ENCODE measurements around the gene GAS2L2.
A peak's percentile ranks its signal among the peaks of the same experiment; 100 is the strongest.

The GAS2L2 gene

GRCh38 chr17:35723735-35724134 lies 29.3 kb downstream of the GAS2L2 start:
- H3K9me3 ChIP-seq (ENCODE audit: control insufficient read depth in 5 of 5, low read length in 5 of 5) = no peaks in the 10 kb centered on the region
- H3K4me3 ChIP-seq (ENCODE audit: low read depth in 1 of 5, low read length in 5 of 5) = no peak overlapping the region
- no peak overlapping the region for H3K9ac ChIP-seq (ENCODE audit: low read length in 5 of 5)
- H3K4me1 ChIP-seq (ENCODE audit: control insufficient read depth in 5 of 5, insufficient read depth in 5 of 5, low read length in 5 of 5) = peaks cover 4 to 26% (median 22%) of the 10 kb centered on the region in 5 donors
- H3K36me3 ChIP-seq (ENCODE audit: control insufficient read depth in 5 of 5, insufficient read depth in 5 of 5, low read length in 5 of 5) = peaks cover 17 to 51% (median 28%) of the 10 kb centered on the region in 5 donors
- H3K27me3 ChIP-seq (ENCODE audit: control insufficient read depth in 5 of 5, insufficient read depth in 4 of 5, low read length in 5 of 5) = no peaks in the 10 kb centered on the region
- H3K27ac ChIP-seq (ENCODE audit: low read depth, low read length) = no peak overlapping the region

GRCh38 chr17:35717475-35717874 lies 35.6 kb downstream of the GAS2L2 start:
- H3K9ac ChIP-seq (ENCODE audit: low read length in 5 of 5) = peak overlapping the region in 3 of 5 donors; percentile 5 to 81 (median 31)
- no peaks in the 10 kb centered on the region for H3K9me3 ChIP-seq (ENCODE audit: control insufficient read depth in 5 of 5, low read length in 5 of 5)
- peaks cover 13 to 55% (median 39%) of the 10 kb centered on the region in 5 donors for H3K4me1 ChIP-seq (ENCODE audit: control insufficient read depth in 5 of 5, insufficient read depth in 5 of 5, low read length in 5 of 5)
- H3K27ac ChIP-seq (ENCODE audit: low read depth, low read length) = peak overlapping the region; percentile 83
- no peak overlapping the region for H3K4me3 ChIP-seq (ENCODE audit: low read depth in 1 of 5, low read length in 5 of 5)
- peaks cover 8 to 49% (median 21%) of the 10 kb centered on the region in 5 donors for H3K36me3 ChIP-seq (ENCODE audit: control insufficient read depth in 5 of 5, insufficient read depth in 5 of 5, low read length in 5 of 5)
- H3K27me3 ChIP-seq (ENCODE audit: control insufficient read depth in 5 of 5, insufficient read depth in 4 of 5, low read length in 5 of 5) = no peaks in the 10 kb centered on the region

GRCh38 chr17:35716897-35717465 lies 36.1 kb downstream of the GAS2L2 start:
- peak overlapping the region; percentile 83 for H3K27ac ChIP-seq (ENCODE audit: low read depth, low read length)
- no peak overlapping the region for H3K4me3 ChIP-seq (ENCODE audit: low read depth in 1 of 5, low read length in 5 of 5)
- peaks cover 10 to 47% (median 21%) of the 10 kb centered on the region in 5 donors for H3K36me3 ChIP-seq (ENCODE audit: control insufficient read depth in 5 of 5, insufficient read depth in 5 of 5, low read length in 5 of 5)
- peaks cover 13 to 55% (median 39%) of the 10 kb centered on the region in 5 donors for H3K4me1 ChIP-seq (ENCODE audit: control insufficient read depth in 5 of 5, insufficient read depth in 5 of 5, low read length in 5 of 5)
- H3K9me3 ChIP-seq (ENCODE audit: control insufficient read depth in 5 of 5, low read length in 5 of 5) = no peaks in the 10 kb centered on the region
- no peaks in the 10 kb centered on the region for H3K27me3 ChIP-seq (ENCODE audit: control insufficient read depth in 5 of 5, insufficient read depth in 4 of 5, low read length in 5 of 5)
- peak overlapping the region in 2 of 5 donors; percentile 16 to 81 for H3K9ac ChIP-seq (ENCODE audit: low read length in 5 of 5)

GRCh38 chr17:35716173-35716572 lies 36.9 kb downstream of the GAS2L2 start:
- no peak overlapping the region for H3K4me3 ChIP-seq (ENCODE audit: low read depth in 1 of 5, low read length in 5 of 5)
- H3K36me3 ChIP-seq (ENCODE audit: control insufficient read depth in 5 of 5, insufficient read depth in 5 of 5, low read length in 5 of 5) = peaks cover 13 to 44% (median 22%) of the 10 kb centered on the region in 5 donors
- peaks cover 13 to 55% (median 39%) of the 10 kb centered on the region in 5 donors for H3K4me1 ChIP-seq (ENCODE audit: control insufficient read depth in 5 of 5, insufficient read depth in 5 of 5, low read length in 5 of 5)
- no peaks in the 10 kb centered on the region for H3K9me3 ChIP-seq (ENCODE audit: control insufficient read depth in 5 of 5, low read length in 5 of 5)
- H3K9ac ChIP-seq (ENCODE audit: low read length in 5 of 5) = peak overlapping the region in 1 of 5 donors; percentile 72
- no peaks in the 10 kb centered on the region for H3K27me3 ChIP-seq (ENCODE audit: control insufficient read depth in 5 of 5, insufficient read depth in 4 of 5, low read length in 5 of 5)
- H3K27ac ChIP-seq (ENCODE audit: low read depth, low read length) = peak overlapping the region; percentile 83

- Histone ChIP-seq H3K4me3 (ENCODE audit: low read depth in 1 of 5, low read length in 5 of 5) (no peak overlapping the region), H3K4me1 (ENCODE audit: control insufficient read depth in 5 of 5, insufficient read depth in 5 of 5, low read length in 5 of 5) (peaks cover 13 to 55% (median 39%) of the 10 kb centered on the region in 5 donors), H3K9me3 (ENCODE audit: control insufficient read depth in 5 of 5, low read length in 5 of 5) (no peaks in the 10 kb centered on the region), H3K27ac (ENCODE audit: low read depth, low read length) (peak overlapping the region; percentile 83), H3K9ac (ENCODE audit: low read length in 5 of 5) (peak overlapping the region in 1 of 5 donors; percentile 72), H3K27me3 (ENCODE audit: control insufficient read depth in 5 of 5, insufficient read depth in 4 of 5, low read length in 5 of 5) (no peaks in the 10 kb centered on the region), H3K36me3 (ENCODE audit: control insufficient read depth in 5 of 5, insufficient read depth in 5 of 5, low read length in 5 of 5) (peaks cover 17 to 48% (median 29%) of the 10 kb centered on the region in 5 donors)
These were observed 37.6 kb downstream of the GAS2L2 start for GRCh38 chr17:35715416-35715815.

GRCh38 chr17:35714988-35715387 lies 38.1 kb downstream of the GAS2L2 start:
- Histone ChIP-seq H3K36me3 (ENCODE audit: control insufficient read depth in 5 of 5, insufficient read depth in 5 of 5, low read length in 5 of 5) (peaks cover 17 to 50% (median 30%) of the 10 kb centered on the region in 5 donors), H3K27ac (ENCODE audit: low read depth, low read length) (no peak overlapping the region)

GRCh38 chr17:35713069-35713728 lies 39.8 kb downstream of the GAS2L2 start:
- peak overlapping the region in 1 of 5 donors; percentile 41 for H3K9ac ChIP-seq (ENCODE audit: low read length in 5 of 5)
- peaks cover 13 to 64% (median 48%) of the 10 kb centered on the region in 5 donors for H3K4me1 ChIP-seq (ENCODE audit: control insufficient read depth in 5 of 5, insufficient read depth in 5 of 5, low read length in 5 of 5)
- H3K27ac ChIP-seq (ENCODE audit: low read depth, low read length) = peak overlapping the region; percentile 47
- H3K36me3 ChIP-seq (ENCODE audit: control insufficient read depth in 5 of 5, insufficient read depth in 5 of 5, low read length in 5 of 5) = peaks cover 18 to 57% (median 29%) of the 10 kb centered on the region in 5 donors
- no peaks in the 10 kb centered on the region for H3K27me3 ChIP-seq (ENCODE audit: control insufficient read depth in 5 of 5, insufficient read depth in 4 of 5, low read length in 5 of 5)
- peak overlapping the region in 2 of 5 donors; percentile 9 to 29 for H3K4me3 ChIP-seq (ENCODE audit: low read depth in 1 of 5, low read length in 5 of 5)
- no peaks in the 10 kb centered on the region for H3K9me3 ChIP-seq (ENCODE audit: control insufficient read depth in 5 of 5, low read length in 5 of 5)

More at GRCh38 chr17:35714988-35715387, 38.1 kb downstream of the GAS2L2 start:
- Histone ChIP-seq H3K4me3 (ENCODE audit: low read depth in 1 of 5, low read length in 5 of 5) (no peak overlapping the region), H3K9ac (ENCODE audit: low read length in 5 of 5) (no peak overlapping the region), H3K9me3 (ENCODE audit: control insufficient read depth in 5 of 5, low read length in 5 of 5) (no peaks in the 10 kb centered on the region), H3K27me3 (ENCODE audit: control insufficient read depth in 5 of 5, insufficient read depth in 4 of 5, low read length in 5 of 5) (no peaks in the 10 kb centered on the region), H3K4me1 (ENCODE audit: control insufficient read depth in 5 of 5, insufficient read depth in 5 of 5, low read length in 5 of 5) (peaks cover 13 to 59% (median 41%) of the 10 kb centered on the region in 5 donors)

- peaks cover 10 to 45% (median 22%) of the 10 kb centered on the region in 5 donors for H3K36me3 ChIP-seq (ENCODE audit: control insufficient read depth in 5 of 5, insufficient read depth in 5 of 5, low read length in 5 of 5)
- no peaks in the 10 kb centered on the region for H3K27me3 ChIP-seq (ENCODE audit: control insufficient read depth in 5 of 5, insufficient read depth in 4 of 5, low read length in 5 of 5)
- H3K9me3 ChIP-seq (ENCODE audit: control insufficient read depth in 5 of 5, low read length in 5 of 5) = no peaks in the 10 kb centered on the region
- peaks cover 9 to 44% (median 35%) of the 10 kb centered on the region in 5 donors for H3K4me1 ChIP-seq (ENCODE audit: control insufficient read depth in 5 of 5, insufficient read depth in 5 of 5, low read length in 5 of 5)
- H3K27ac ChIP-seq (ENCODE audit: low read depth, low read length) = no peak overlapping the region
- no peak overlapping the region for H3K4me3 ChIP-seq (ENCODE audit: low read depth in 1 of 5, low read length in 5 of 5)
- H3K9ac ChIP-seq (ENCODE audit: low read length in 5 of 5) = no peak overlapping the region
These were observed 42.1 kb downstream of the GAS2L2 start for GRCh38 chr17:35710950-35711349.

GRCh38 chr17:35709874-35710273 lies 43.2 kb downstream of the GAS2L2 start:
- Histone ChIP-seq H3K27ac (ENCODE audit: low read depth, low read length) (no peak overlapping the region), H3K9me3 (ENCODE audit: control insufficient read depth in 5 of 5, low read length in 5 of 5) (no peaks in the 10 kb centered on the region), H3K27me3 (ENCODE audit: control insufficient read depth in 5 of 5, insufficient read depth in 4 of 5, low read length in 5 of 5) (no peaks in the 10 kb centered on the region), H3K4me3 (ENCODE audit: low read depth in 1 of 5, low read length in 5 of 5) (no peak overlapping the region), H3K9ac (ENCODE audit: low read length in 5 of 5) (no peak overlapping the region), H3K36me3 (ENCODE audit: control insufficient read depth in 5 of 5, insufficient read depth in 5 of 5, low read length in 5 of 5) (peaks cover 10 to 35% (median 21%) of the 10 kb centered on the region in 5 donors), H3K4me1 (ENCODE audit: control insufficient read depth in 5 of 5, insufficient read depth in 5 of 5, low read length in 5 of 5) (peaks cover 9 to 34% (median 31%) of the 10 kb centered on the region in 5 donors)

- Histone ChIP-seq H3K9me3 (ENCODE audit: control insufficient read depth in 5 of 5, low read length in 5 of 5) (no peaks in the 10 kb centered on the region), H3K4me3 (ENCODE audit: low read depth in 1 of 5, low read length in 5 of 5) (no peak overlapping the region), H3K36me3 (ENCODE audit: control insufficient read depth in 5 of 5, insufficient read depth in 5 of 5, low read length in 5 of 5) (peaks cover 10 to 34% (median 19%) of the 10 kb centered on the region in 5 donors), H3K27ac (ENCODE audit: low read depth, low read length) (no peak overlapping the region), H3K9ac (ENCODE audit: low read length in 5 of 5) (no peak overlapping the region), H3K4me1 (ENCODE audit: control insufficient read depth in 5 of 5, insufficient read depth in 5 of 5, low read length in 5 of 5) (peaks cover 9 to 30% (median 23%) of the 10 kb centered on the region in 5 donors), H3K27me3 (ENCODE audit: control insufficient read depth in 5 of 5, insufficient read depth in 4 of 5, low read length in 5 of 5) (no peaks in the 10 kb centered on the region)
These were observed 44.1 kb downstream of the GAS2L2 start for GRCh38 chr17:35708951-35709350.
